ENCODE data around the gene PNRC1.
"Not testable (repeated sequence)": the region's sequence is repeated elsewhere in the genome, so short reads cannot be mapped to it uniquely, and the experiment has no call there.

The PNRC1 gene

DNA sequence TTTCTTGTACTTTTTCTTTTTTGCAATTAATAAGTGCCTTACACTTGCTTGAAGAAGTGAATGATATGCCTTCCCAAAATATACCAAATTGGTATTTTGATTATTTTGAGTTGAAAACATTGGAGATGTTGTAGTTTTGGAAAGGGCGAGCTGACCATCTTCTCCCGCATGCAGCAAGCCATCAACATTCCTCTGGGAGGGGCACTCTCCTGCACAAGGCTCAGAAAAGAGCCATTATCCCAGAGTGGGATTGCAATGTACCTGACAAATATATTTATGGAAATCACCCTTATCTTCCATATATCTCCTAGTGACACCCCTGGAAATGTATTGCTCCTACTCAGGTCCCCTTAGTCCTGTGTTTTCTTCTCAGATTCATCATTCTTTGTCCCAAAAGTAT lies 22.8 kb upstream of the PNRC1 start:
- no peak overlapping the region for H3K4me3 ChIP-seq (ENCODE audit: control insufficient read depth, low read depth, low read length)
- DNase-seq (ENCODE audit: low read depth): no peak
- TF ChIP-seq, protein P1, sequence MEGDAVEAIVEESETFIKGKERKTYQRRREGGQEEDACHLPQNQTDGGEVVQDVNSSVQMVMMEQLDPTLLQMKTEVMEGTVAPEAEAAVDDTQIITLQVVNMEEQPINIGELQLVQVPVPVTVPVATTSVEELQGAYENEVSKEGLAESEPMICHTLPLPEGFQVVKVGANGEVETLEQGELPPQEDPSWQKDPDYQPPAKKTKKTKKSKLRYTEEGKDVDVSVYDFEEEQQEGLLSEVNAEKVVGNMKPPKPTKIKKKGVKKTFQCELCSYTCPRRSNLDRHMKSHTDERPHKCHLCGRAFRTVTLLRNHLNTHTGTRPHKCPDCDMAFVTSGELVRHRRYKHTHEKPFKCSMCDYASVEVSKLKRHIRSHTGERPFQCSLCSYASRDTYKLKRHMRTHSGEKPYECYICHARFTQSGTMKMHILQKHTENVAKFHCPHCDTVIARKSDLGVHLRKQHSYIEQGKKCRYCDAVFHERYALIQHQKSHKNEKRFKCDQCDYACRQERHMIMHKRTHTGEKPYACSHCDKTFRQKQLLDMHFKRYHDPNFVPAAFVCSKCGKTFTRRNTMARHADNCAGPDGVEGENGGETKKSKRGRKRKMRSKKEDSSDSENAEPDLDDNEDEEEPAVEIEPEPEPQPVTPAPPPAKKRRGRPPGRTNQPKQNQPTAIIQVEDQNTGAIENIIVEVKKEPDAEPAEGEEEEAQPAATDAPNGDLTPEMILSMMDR (IDR thresholded peaks at IDR 0.05; ENCODE audit: control insufficient read depth, insufficient read depth, low read depth, low read length, missing control alignments): no peak

DNA sequence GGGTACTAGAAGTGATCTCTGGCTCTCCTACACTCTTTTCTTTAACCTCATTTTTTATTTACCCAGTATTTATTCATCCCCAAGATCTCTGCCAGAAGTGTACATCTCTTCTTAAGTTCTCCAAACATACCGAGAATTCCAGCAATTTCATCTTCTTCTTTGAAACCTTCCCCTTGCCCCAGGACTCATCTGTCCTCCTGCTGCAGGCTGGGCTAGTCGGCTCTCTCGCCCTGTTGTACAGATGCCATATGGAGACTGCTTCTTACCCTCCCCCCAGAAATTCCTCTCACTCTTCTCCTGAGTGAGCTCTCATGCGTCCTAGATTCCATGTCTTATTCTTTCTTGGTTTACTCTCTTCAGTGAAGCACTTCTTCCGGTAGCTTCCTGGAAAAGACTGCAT lies 21.9 kb upstream of the PNRC1 start:
- no peak overlapping the region for H3K4me3 ChIP-seq (ENCODE audit: control insufficient read depth, low read depth, low read length)
- no peak for DNase-seq (ENCODE audit: low read depth)
- TF ChIP-seq, protein P1 (IDR thresholded peaks at IDR 0.05; ENCODE audit: control insufficient read depth, insufficient read depth, low read depth, low read length, missing control alignments): no peak

DNA sequence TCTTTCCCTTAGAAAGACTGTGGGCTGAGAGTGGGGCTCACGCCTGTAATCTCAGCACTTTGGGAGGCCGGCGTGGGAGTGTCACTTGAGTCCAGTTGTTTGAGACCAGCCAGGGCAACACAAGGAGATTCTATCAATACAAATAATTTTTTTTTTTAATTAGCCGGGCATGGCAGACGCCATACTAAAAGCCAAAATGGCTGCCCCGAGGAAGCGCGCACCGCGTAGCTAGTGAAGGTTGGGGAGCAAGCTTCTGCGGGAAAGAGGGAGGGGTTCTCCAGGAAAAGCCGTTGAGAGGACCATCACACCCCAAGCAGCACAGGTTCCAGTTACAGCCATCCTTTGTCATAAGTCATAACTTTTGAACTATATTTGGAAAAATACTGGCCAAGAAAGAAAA lies 21.3 kb upstream of the PNRC1 start:
- TF ChIP-seq, protein P1 (IDR thresholded peaks at IDR 0.05; ENCODE audit: control insufficient read depth, insufficient read depth, low read depth, low read length, missing control alignments): no peak
- H3K4me3 ChIP-seq (ENCODE audit: control insufficient read depth, low read depth, low read length): no peak overlapping the region
- DNase-seq (ENCODE audit: low read depth): no peak

DNA sequence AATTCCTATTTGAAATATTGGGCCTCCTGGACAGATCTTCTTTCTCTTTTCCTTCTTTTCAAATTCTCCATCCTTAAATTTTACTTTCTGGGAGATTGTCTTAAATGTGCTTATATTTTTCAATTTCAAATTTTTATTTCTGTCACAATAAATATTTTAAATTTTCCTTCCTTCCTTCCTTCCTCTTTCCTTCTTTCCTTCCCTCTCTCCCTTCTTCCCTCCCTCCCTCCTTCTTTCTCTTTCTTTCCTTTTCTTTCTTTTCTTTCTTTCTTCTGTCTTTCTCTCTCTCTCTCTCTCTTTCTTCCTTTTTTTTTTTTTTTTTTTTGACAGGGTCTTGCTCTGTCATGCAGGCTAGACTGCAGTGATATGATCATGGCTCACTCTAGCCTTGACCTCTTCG lies 16.7 kb upstream of the PNRC1 start:
- TF ChIP-seq, protein P1 (IDR thresholded peaks at IDR 0.05; ENCODE audit: control insufficient read depth, insufficient read depth, low read depth, low read length, missing control alignments): no peak
- DNase-seq (ENCODE audit: low read depth): no peak
- no peak overlapping the region for H3K4me3 ChIP-seq (ENCODE audit: control insufficient read depth, low read depth, low read length)

DNA sequence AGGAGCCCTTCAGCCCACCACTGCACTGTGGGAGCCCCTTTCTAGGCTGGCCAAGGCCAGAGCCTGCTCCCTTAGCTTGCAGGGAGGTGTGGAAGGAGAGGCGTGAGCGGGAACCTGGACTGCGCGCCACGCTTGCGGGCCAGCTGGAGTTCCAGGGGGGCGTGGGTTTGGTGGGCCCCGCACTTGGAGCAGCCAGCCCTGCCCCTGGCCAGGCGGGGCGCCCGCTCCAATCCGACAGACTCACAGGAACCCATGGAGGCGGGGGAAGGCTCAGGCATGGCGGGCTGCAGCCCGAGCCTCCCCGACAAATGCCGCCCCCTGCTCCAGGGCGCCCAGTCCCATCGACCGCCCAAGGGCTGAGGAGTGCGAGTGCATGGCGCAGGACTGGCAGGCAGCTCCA lies 15.6 kb upstream of the PNRC1 start:
- not testable (repeated sequence) for DNase-seq (ENCODE audit: low read depth)

DNA sequence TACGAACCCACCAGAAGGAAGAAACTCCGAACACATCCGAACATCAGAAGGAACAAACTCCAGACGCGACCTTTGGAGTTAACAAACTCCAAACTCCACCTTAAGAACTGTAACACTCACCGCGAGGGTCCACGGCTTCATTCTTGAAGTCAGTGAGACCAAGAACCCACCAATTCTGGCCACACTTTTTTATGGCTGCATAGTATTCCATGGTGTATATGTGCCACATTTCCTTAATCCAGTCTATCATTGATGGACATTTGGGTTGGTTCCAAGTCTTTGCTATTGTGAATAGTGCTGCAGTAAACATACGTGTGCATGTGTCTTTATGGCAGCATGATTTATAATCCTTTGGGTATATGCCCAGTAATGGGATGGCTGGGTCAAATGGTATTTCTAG lies 14.4 kb upstream of the PNRC1 start:
- H3K4me3 ChIP-seq (ENCODE audit: control insufficient read depth, low read depth, low read length); DNase-seq (ENCODE audit: low read depth): not testable (repeated sequence)

More for the DNA sequence above, 15.6 kb upstream of the PNRC1 start:
- H3K4me3 ChIP-seq (ENCODE audit: control insufficient read depth, low read depth, low read length): not testable (repeated sequence)

DNA sequence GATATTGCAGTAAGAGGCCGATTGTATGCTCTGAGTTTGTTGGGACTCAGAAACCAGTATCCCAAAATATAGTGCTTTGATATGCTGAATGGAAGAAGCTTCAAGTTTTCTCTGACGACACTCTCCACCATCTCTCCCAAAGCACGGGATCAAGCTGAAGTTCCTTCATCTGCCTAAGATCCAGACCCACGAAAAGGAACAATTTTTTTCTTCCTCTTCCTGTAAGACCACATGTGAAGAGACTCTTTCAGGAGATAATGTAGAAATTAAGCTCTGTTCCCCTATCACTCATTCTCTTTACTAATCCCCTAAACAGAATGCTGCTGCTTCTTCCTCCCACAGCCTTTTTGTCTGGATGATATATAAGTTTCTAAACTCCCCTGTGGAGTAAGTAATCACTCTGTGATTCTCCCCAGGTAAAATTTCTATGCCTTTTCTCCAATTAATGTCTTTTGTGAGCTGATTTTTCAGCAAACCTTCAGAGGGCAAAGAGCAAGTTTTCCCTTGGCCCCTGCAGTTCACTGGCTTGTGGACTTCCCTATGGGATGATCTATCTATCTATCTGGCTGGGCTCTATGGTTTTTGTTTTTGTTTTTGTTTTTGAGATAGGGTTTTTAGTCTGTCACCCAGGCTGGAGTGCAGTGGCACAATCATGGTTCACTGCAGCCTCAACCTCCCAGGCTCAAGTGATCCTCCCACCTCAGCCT lies 13.5 kb upstream of the PNRC1 start:
- TF ChIP-seq, protein P1 (IDR thresholded peaks at IDR 0.05; ENCODE audit: control insufficient read depth, insufficient read depth, low read depth, low read length, missing control alignments): no peak
- no peak overlapping the region for H3K4me3 ChIP-seq (ENCODE audit: control insufficient read depth, low read depth, low read length)
- no peak for DNase-seq (ENCODE audit: low read depth)

DNA sequence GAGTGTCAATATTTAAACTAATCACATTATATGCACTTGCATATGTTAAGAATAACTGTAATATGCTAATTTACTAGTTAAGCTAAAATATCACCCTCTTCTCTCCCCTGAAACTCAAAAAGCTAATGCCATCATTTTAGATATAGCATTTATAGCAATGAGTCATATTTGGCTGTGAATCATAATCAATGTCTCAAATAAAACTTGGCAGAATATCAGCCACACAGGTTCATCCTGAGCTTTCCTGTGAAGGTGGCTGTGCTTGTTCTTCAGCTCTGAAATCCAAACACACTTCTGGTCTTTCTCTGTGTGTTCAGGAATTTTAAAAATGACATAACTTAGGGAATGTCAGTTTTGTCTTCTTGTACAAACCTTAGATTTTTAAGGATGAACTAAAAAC lies 12.8 kb upstream of the PNRC1 start:
- no peak for DNase-seq (ENCODE audit: low read depth)
- TF ChIP-seq, protein P1 (IDR thresholded peaks at IDR 0.05; ENCODE audit: control insufficient read depth, insufficient read depth, low read depth, low read length, missing control alignments): no peak
- H3K4me3 ChIP-seq (ENCODE audit: control insufficient read depth, low read depth, low read length): no peak overlapping the region

All from AG09309 (cell line).